Vagina (tissue), 2 donors: ENCODE data around the gene SORCS2. TPM values are rescaled to one million over a fixed set of nuclear protein-coding genes. Genes with fewer than 3 reads are reported as not detected.
"Not testable (repeated sequence)": the region's sequence is repeated elsewhere in the genome, so short reads cannot be mapped to it uniquely, and the experiment has no call there.

ENCODE experiments used
- DNase-seq, 2 donors: peaks; one replicate each; pipeline ENCODE4 v3.0.0-alpha.2; 2017; ENCODE audit errors: extremely low spot score in 2 of 2
- H3K27ac ChIP-seq: fragments of 200-600 bp; sonication (generic); one replicate; pipeline ENCODE4 v1.5.1; 2019
- H3K27me3 ChIP-seq: fragments of 200-600 bp; sonication (generic); one replicate; pipeline ENCODE4 v1.5.1; 2019
- H3K36me3 ChIP-seq, 2 donors: fragments of 200-600 bp; sonication (generic); one replicate each; pipeline ENCODE4 v1.5.1; 2017 to 2019
- H3K4me1 ChIP-seq: fragments of 200-600 bp; sonication (generic); one replicate; pipeline ENCODE4 v1.5.1; 2019
- H3K4me3 ChIP-seq, 2 donors: fragments of 200-600 bp; sonication (generic); 1 replicate in 1 of 2; 2 replicates in 1 of 2; pipeline ENCODE4 v1.5.1; 2016 to 2019
- H3K9me3 ChIP-seq: fragments of 200-600 bp; sonication (generic); one replicate; pipeline ENCODE4 v1.5.1; 2019
- CTCF ChIP-seq, 3 experiments: fragments of 450-650 bp in 2 of 3; fragments of 200-600 bp in 1 of 3; sonication (generic) in 1 of 3; IDR thresholded peaks; one replicate each; pipeline ENCODE4 v1.5.1; 2017 to 2019; ENCODE audit warnings: antibody characterized with exemption in 3 of 3, mild to moderate bottlenecking in 2 of 3, moderate library complexity in 2 of 3
- POLR2A ChIP-seq, 2 donors: fragments of 450-650 bp; IDR thresholded peaks; one replicate each; pipeline ENCODE4 v1.6.1; 2017; ENCODE audit warnings: antibody characterized with exemption in 2 of 2, mild to moderate bottlenecking in 2 of 2, moderate library complexity in 2 of 2
- POLR2AphosphoS5 ChIP-seq, 2 donors: sonication (generic); formaldehyde crosslinking; IDR thresholded peaks; one replicate each; pipeline ENCODE4 v1.9.0; 2017; ENCODE audit warnings: antibody characterized with exemption in 2 of 2, mild to moderate bottlenecking in 2 of 2, low read depth in 1 of 2; ENCODE audit not compliant: insufficient read depth in 1 of 2
- intact Hi-C: fragments of 100-400 bp; cut with DNase I; formaldehyde crosslinking; loops from one replicate; pipeline ENCODE4 v1.15.1; 2023
- total RNA-seq: library from RNA; depleted of rRNA; stranded (reverse); fragments of >200 nt; gene quantifications from one replicate; pipeline ENCODE4 v1.2.3, GENCODE V29; 2016

The SORCS2 gene
- total RNA-seq, 1 donor from 2014 or later = 5.4 TPM

- Histone ChIP-seq H3K9me3 (no peaks in the 10 kb centered on the region), H3K4me1 (peaks cover 17% of the 10 kb centered on the region), H3K27me3 (no peaks in the 10 kb centered on the region), H3K4me3 (no peak overlapping the region), H3K36me3 (no peaks in the 10 kb centered on the region), H3K27ac (no peak overlapping the region)
- DNase-seq = peak in 1 of 2 donors; percentile 90
- intact Hi-C loops = no loop called here
- TF ChIP-seq CTCF (IDR thresholded peaks at IDR 0.05) (no peak), POLR2A (IDR thresholded peaks at IDR 0.05) (no peak), POLR2AphosphoS5 (IDR thresholded peaks at IDR 0.05; ENCODE audit: insufficient read depth in 1 of 2, low read depth in 1 of 2) (no peak)
These were observed 31.9 kb upstream of the SORCS2 start for GRCh38 chr4:7160439-7160838.

- no peak overlapping the region for H3K4me3 ChIP-seq
- intact Hi-C loops = no loop called here
- H3K9me3 ChIP-seq = no peaks in the 10 kb centered on the region
- TF ChIP-seq POLR2A (IDR thresholded peaks at IDR 0.05) (no peak), POLR2AphosphoS5 (IDR thresholded peaks at IDR 0.05; ENCODE audit: insufficient read depth in 1 of 2, low read depth in 1 of 2) (no peak), CTCF (IDR thresholded peaks at IDR 0.05) (no peak)
- H3K36me3 ChIP-seq = no peaks in the 10 kb centered on the region
- peak in 1 of 2 donors; percentile 64 for DNase-seq
- H3K4me1 ChIP-seq = peaks cover 11% of the 10 kb centered on the region
- no peak overlapping the region for H3K27ac ChIP-seq
- no peaks in the 10 kb centered on the region for H3K27me3 ChIP-seq
These were observed 31.3 kb upstream of the SORCS2 start for GRCh38 chr4:7160951-7161440.

- DNase-seq = peak in 1 of 2 donors; percentile 77
- Histone ChIP-seq H3K4me1 (peaks cover 4% of the 10 kb centered on the region), H3K27ac (no peak overlapping the region), H3K27me3 (no peaks in the 10 kb centered on the region), H3K9me3 (no peaks in the 10 kb centered on the region), H3K36me3 (no peaks in the 10 kb centered on the region), H3K4me3 (no peak overlapping the region)
- TF ChIP-seq CTCF (IDR thresholded peaks at IDR 0.05) (no peak), POLR2A (IDR thresholded peaks at IDR 0.05) (no peak), POLR2AphosphoS5 (IDR thresholded peaks at IDR 0.05; ENCODE audit: insufficient read depth in 1 of 2, low read depth in 1 of 2) (no peak)
- intact Hi-C loops = no loop called here
These were observed 30.6 kb upstream of the SORCS2 start for GRCh38 chr4:7161721-7162214.

- H3K9me3 ChIP-seq, H3K27ac ChIP-seq, H3K27me3 ChIP-seq, H3K4me3 ChIP-seq, H3K36me3 ChIP-seq, H3K4me1 ChIP-seq, intact Hi-C loops: not testable (repeated sequence)
- DNase-seq = peak in 1 of 2 donors; percentile 70
These were observed 27.1 kb upstream of the SORCS2 start for GRCh38 chr4:7165056-7165873.

GRCh38 chr4:7165874-7166201 lies 26.5 kb upstream of the SORCS2 start:
- Histone ChIP-seq H3K4me3 (no peak overlapping the region), H3K9me3 (no peaks in the 10 kb centered on the region), H3K4me1 (no peaks in the 10 kb centered on the region), H3K27me3 (no peaks in the 10 kb centered on the region), H3K36me3 (no peaks in the 10 kb centered on the region), H3K27ac (no peak overlapping the region)
- TF ChIP-seq POLR2AphosphoS5 (IDR thresholded peaks at IDR 0.05; ENCODE audit: insufficient read depth in 1 of 2, low read depth in 1 of 2) = no peak
- TF ChIP-seq CTCF (IDR thresholded peaks at IDR 0.05) = no peak
- no peak for TF ChIP-seq POLR2A (IDR thresholded peaks at IDR 0.05)
- intact Hi-C loops = no loop called here
- DNase-seq = peak in 1 of 2 donors; percentile 12
